Prostate gland (tissue), 2 donors: Measurements from ENCODE around the gene KIF21A. TPM values are rescaled to one million over a fixed set of nuclear protein-coding genes. Genes with fewer than 3 reads are reported as not detected.

Experiments used
- DNase-seq: peaks from one replicate; pipeline ENCODE4 v3.0.0-alpha.2; 2019; ENCODE audit warnings: low spot score
- H3K27ac ChIP-seq, 2 donors: fragments of 200-600 bp; sonication (generic); 2 replicates each; pipeline ENCODE4 v1.5.1; 2017 to 2019
- H3K27me3 ChIP-seq: fragments of 200-600 bp; sonication (generic); replicated peaks from 2 replicates; pipeline ENCODE4 v1.5.1; 2019; ENCODE audit not compliant: insufficient read depth
- H3K36me3 ChIP-seq, 2 donors: fragments of 200-600 bp; sonication (generic); 1 replicate in 1 of 2; 2 replicates in 1 of 2; pipeline versions ENCODE4 v1.5.1 to v1.8.1; 2017 to 2019
- H3K4me1 ChIP-seq: fragments of 200-600 bp; sonication (generic); replicated peaks from 2 replicates; pipeline ENCODE4 v1.5.1; 2019
- H3K4me3 ChIP-seq, 2 donors: fragments of 200-600 bp; sonication (generic); 2 replicates each; pipeline ENCODE4 v1.5.1; 2017 to 2019
- H3K9me3 ChIP-seq: fragments of 200-600 bp; sonication (generic); 2 replicates; pipeline ENCODE4 v1.5.1; 2017
- CTCF ChIP-seq, 4 experiments: fragments of 200-600 bp in 2 of 4; fragments of 450-650 bp in 2 of 4; sonication (generic) in 2 of 4; IDR thresholded peaks; 1 replicate in 3 of 4; 2 replicates in 1 of 4; pipeline ENCODE4 v1.5.1; 2016 to 2019; ENCODE audit warnings: antibody characterized with exemption in 4 of 4, mild to moderate bottlenecking in 2 of 4, moderate library complexity in 2 of 4
- POLR2A ChIP-seq: fragments of 450-650 bp; IDR thresholded peaks from one replicate; pipeline ENCODE4 v1.6.1; 2016; ENCODE audit warnings: antibody characterized with exemption, mild to moderate bottlenecking
- POLR2AphosphoS5 ChIP-seq: sonication (generic); formaldehyde crosslinking; IDR thresholded peaks from one replicate; pipeline ENCODE4 v1.6.1; 2017; ENCODE audit warnings: antibody characterized with exemption
- WGBS: methylation state at CpG from one replicate; pipeline ENCODE4 v1.1.5; 2018; 5-methylcytosine and 5-hydroxymethylcytosine counted together
- intact Hi-C: fragments of 100-400 bp; cut with DNase I; formaldehyde crosslinking; loops from one replicate; pipeline ENCODE4 v1.14.2; 2022
- total RNA-seq, 2 donors: library from RNA; depleted of rRNA; stranded (reverse); fragments of >200 nt; gene quantifications; one replicate each; pipeline ENCODE4 v1.1.0, GENCODE V29; 2016

KIF21A gene
- total RNA-seq, 2 donors from 2014 or later: 36.2 to 57.9 TPM

GRCh38 chr12:39355841-39356240 lies 87.1 kb downstream of the KIF21A start:
- H3K4me1 ChIP-seq: no peaks in the 10 kb centered on the region
- no peaks in the 10 kb centered on the region for H3K36me3 ChIP-seq
- no peaks in the 10 kb centered on the region for H3K27me3 ChIP-seq
- H3K27ac ChIP-seq: no peak overlapping the region
- 89% methylated on average over 3 of the region's 3 CpGs for WGBS
- TF ChIP-seq CTCF (IDR thresholded peaks at IDR 0.05): no peak
- TF ChIP-seq POLR2A: no peak
- no peak for TF ChIP-seq POLR2AphosphoS5
- no peak overlapping the region for H3K4me3 ChIP-seq
- DNase-seq: no peak
- intact Hi-C loops: no loop called here
- H3K9me3 ChIP-seq: no peaks in the 10 kb centered on the region

GRCh38 chr12:39354955-39355354 lies 88.0 kb downstream of the KIF21A start:
- Histone ChIP-seq H3K36me3 (no peaks in the 10 kb centered on the region), H3K27me3 (no peaks in the 10 kb centered on the region), H3K9me3 (no peaks in the 10 kb centered on the region), H3K4me3 (no peak overlapping the region), H3K4me1 (no peaks in the 10 kb centered on the region), H3K27ac (no peak overlapping the region)
- DNase-seq: no peak
- no peak for TF ChIP-seq POLR2AphosphoS5
- no peak for TF ChIP-seq POLR2A
- no peak for TF ChIP-seq CTCF (IDR thresholded peaks at IDR 0.05)
- intact Hi-C loops: no loop called here

GRCh38 chr12:39352471-39353017 lies 90.4 kb downstream of the KIF21A start:
- DNase-seq: no peak
- Histone ChIP-seq H3K27me3 (no peaks in the 10 kb centered on the region), H3K27ac (no peak overlapping the region), H3K36me3 (no peaks in the 10 kb centered on the region), H3K9me3 (no peaks in the 10 kb centered on the region), H3K4me3 (no peak overlapping the region), H3K4me1 (no peaks in the 10 kb centered on the region)
- intact Hi-C loops: no loop called here
- 91% methylated on average over 3 of the region's 3 CpGs for WGBS
- TF ChIP-seq POLR2A (no peak), CTCF (IDR thresholded peaks at IDR 0.05) (no peak), POLR2AphosphoS5 (no peak)

- Histone ChIP-seq H3K4me1 (no peaks in the 10 kb centered on the region), H3K36me3 (no peaks in the 10 kb centered on the region), H3K9me3 (no peaks in the 10 kb centered on the region), H3K4me3 (no peak overlapping the region), H3K27me3 (no peaks in the 10 kb centered on the region), H3K27ac (no peak overlapping the region)
- TF ChIP-seq POLR2AphosphoS5 (no peak), CTCF (IDR thresholded peaks at IDR 0.05) (no peak), POLR2A (no peak)
- intact Hi-C loops: no loop called here
- no peak for DNase-seq
Observed at GRCh38 chr12:39351153-39351552, 91.8 kb downstream of the KIF21A start.

- no peaks in the 10 kb centered on the region for H3K36me3 ChIP-seq
- H3K4me1 ChIP-seq: no peaks in the 10 kb centered on the region
- intact Hi-C loops: no loop called here
- H3K27me3 ChIP-seq: no peaks in the 10 kb centered on the region
- DNase-seq: no peak
- no peak overlapping the region for H3K27ac ChIP-seq
- H3K4me3 ChIP-seq: no peak overlapping the region
- H3K9me3 ChIP-seq: no peaks in the 10 kb centered on the region
- 94% methylated on average over 3 of the region's 3 CpGs for WGBS
- TF ChIP-seq CTCF (IDR thresholded peaks at IDR 0.05) (no peak), POLR2A (no peak), POLR2AphosphoS5 (no peak)
Observed at GRCh38 chr12:39348941-39349626, 93.8 kb downstream of the KIF21A start.
